PC-3 (cell line): ENCODE data around the gene SPTAN1. TPM values are rescaled to one million over a fixed set of nuclear protein-coding genes. Genes with fewer than 3 reads are reported as not detected.

ENCODE experiments used
- ATAC-seq: fragments of 200-7000 bp; cut with Tn5 transposase; 2 replicates; pipeline ENCODE4 v1.9.1; 2020; ENCODE audit warnings: mild to moderate bottlenecking, moderate library complexity
- BruUV-seq: library from RNA; stranded (reverse); fragments of 400-500 nt; replicated peaks from 2 replicates; lab custom pipeline; 2021; lab: Mats Ljungman, UMichigan
- CTCF ChIA-PET: fragments of 300-600 bp; sonication (Branson Sonifier 250); formaldehyde crosslinking; loops from one replicate; lab custom pipeline; 2022; ENCODE audit warnings: antibody characterized with exemption; lab: Charles Lee
- POLR2A ChIA-PET: fragments of 300-600 bp; sonication (Branson Sonifier 250); formaldehyde crosslinking; loops from one replicate; lab custom pipeline; 2022; ENCODE audit warnings: antibody characterized with exemption; ENCODE audit not compliant: unreplicated experiment; lab: Charles Lee
- DNase-seq: peaks from one replicate; pipeline ENCODE4 v3.0.0-alpha.2; 2015
- H2AFZ ChIP-seq: fragments of 300-600 bp; sonication (generic); 2 replicates; pipeline ENCODE4 v1.6.0; 2016; ENCODE audit warnings: antibody characterized with exemption, low read length
- H3F3A ChIP-seq: fragments of 300-600 bp; sonication (generic); one replicate; pipeline ENCODE4 v1.6.0; 2017; ENCODE audit warnings: antibody characterized with exemption, low read length, control low read depth, mild to moderate bottlenecking; ENCODE audit not compliant: unreplicated experiment
- H3K27ac ChIP-seq: fragments of 300-600 bp; sonication (generic); 2 replicates; pipeline ENCODE4 v1.5.1; 2016; ENCODE audit warnings: mild to moderate bottlenecking, low read length
- H3K27me3 ChIP-seq: fragments of 300-600 bp; sonication (generic); 2 replicates; pipeline ENCODE4 v1.6.1; 2016; ENCODE audit warnings: low read length, mixed read lengths
- H3K36me3 ChIP-seq: fragments of 300-600 bp; sonication (generic); 2 replicates; pipeline ENCODE4 v1.6.1; 2016; ENCODE audit warnings: low read depth, mixed run types, low read length, mixed read lengths
- H3K4me1 ChIP-seq: fragments of 300-600 bp; sonication (generic); 2 replicates; pipeline ENCODE4 v1.5.1; 2016; ENCODE audit warnings: low read length; ENCODE audit not compliant: insufficient read depth
- H3K4me2 ChIP-seq: fragments of 300-600 bp; sonication (generic); 2 replicates; pipeline ENCODE4 v1.6.0; 2016; ENCODE audit warnings: low read length
- H3K4me3 ChIP-seq: fragments of 300-600 bp; sonication (generic); 2 replicates; pipeline ENCODE4 v1.5.1; 2016; ENCODE audit warnings: mild to moderate bottlenecking, low read length, mixed read lengths
- H3K79me2 ChIP-seq: fragments of 300-600 bp; sonication (generic); 2 replicates; pipeline ENCODE4 v1.6.1; 2017; ENCODE audit warnings: low read length, mixed read lengths
- H3K9ac ChIP-seq: fragments of 300-600 bp; sonication (generic); 2 replicates; pipeline ENCODE4 v1.6.0; 2016; ENCODE audit warnings: mild to moderate bottlenecking, low read length
- H3K9me2 ChIP-seq: fragments of 300-600 bp; sonication (generic); replicated peaks from 2 replicates; pipeline ENCODE4 v1.6.1; 2016; ENCODE audit warnings: mixed run types, low read length, mixed read lengths
- H3K9me3 ChIP-seq: fragments of 300-600 bp; sonication (generic); 2 replicates; pipeline ENCODE4 v1.6.1; 2016; ENCODE audit warnings: low read length, mixed read lengths
- H4K20me1 ChIP-seq: fragments of 300-600 bp; sonication (generic); 2 replicates; pipeline ENCODE4 v1.6.1; 2016; ENCODE audit warnings: low read length, mixed read lengths
- CTCF ChIP-seq: fragments of 300-600 bp; sonication (generic); conservative IDR thresholded peaks from 2 replicates; pipeline ENCODE4 v1.5.1; 2017; ENCODE audit warnings: antibody characterized with exemption, low read depth, mild to moderate bottlenecking, low read length
- EZH2 ChIP-seq: fragments of 300-600 bp; sonication (generic); IDR thresholded peaks from one replicate; pipeline ENCODE4 v1.6.1; 2017; ENCODE audit warnings: antibody characterized with exemption, mild to moderate bottlenecking, low read length; ENCODE audit not compliant: unreplicated experiment
- EZH2phosphoT487 ChIP-seq: fragments of 300-600 bp; sonication (generic); IDR thresholded peaks from 2 replicates; pipeline ENCODE4 v1.6.1; 2018; ENCODE audit warnings: mild to moderate bottlenecking, antibody characterized with exemption, low read length, borderline replicate concordance
- intact Hi-C: fragments of 100-400 bp; cut with micrococcal nuclease; formaldehyde crosslinking; loops from 2 replicates; pipeline ENCODE4 v1.9.0; 2023
- total RNA-seq: library from RNA; depleted of rRNA; stranded (reverse); fragments of >200 nt; gene quantifications from 2 replicates; pipeline ENCODE4 v1.2.3, GENCODE V29; 2014

Gene SPTAN1
- total RNA-seq, 1 experiment from 2014 or later = 221 TPM

- H3K36me3 ChIP-seq = peaks cover 3% of the 10 kb centered on the region; the same call in 1 of the 2 replicates
- no peak for ATAC-seq
- no peak for TF ChIP-seq EZH2
Observed at GRCh38 chr9:128512820-128513219, 39.6 kb upstream of the SPTAN1 start.

GRCh38 chr9:128521956-128522355 is 30.4 kb upstream of the SPTAN1 start:
- POLR2A ChIA-PET = interaction anchor here (0.6 kb wide), 1 partner anchor 1562 kb away, joined by 3 read pairs; no protein-coding TSS in a partner anchor
- H3F3A ChIP-seq = no peaks in the 10 kb centered on the region
- H3K27me3 ChIP-seq = no peaks in the 10 kb centered on the region
- H3K9me2 ChIP-seq = no peaks in the 10 kb centered on the region
- H3K4me1 ChIP-seq = no peaks in the 10 kb centered on the region
- no peaks in the 10 kb centered on the region for H3K36me3 ChIP-seq
- H2AFZ ChIP-seq = no peak overlapping the region
- CTCF ChIA-PET = no interaction called here
- H4K20me1 ChIP-seq = no peaks in the 10 kb centered on the region
- H3K9ac ChIP-seq = no peak overlapping the region
- H3K27ac ChIP-seq = no peak overlapping the region
- no peak for TF ChIP-seq EZH2
- no peaks in the 10 kb centered on the region for H3K9me3 ChIP-seq
- no peaks in the 10 kb centered on the region for H3K79me2 ChIP-seq
- ATAC-seq = no peak
- BruUV-seq = no TSS peak
- no peak overlapping the region for H3K4me2 ChIP-seq
- no peak for DNase-seq
- H3K4me3 ChIP-seq = no peak overlapping the region
- intact Hi-C loops = no loop called here

More at GRCh38 chr9:128512820-128513219, 39.6 kb upstream of the SPTAN1 start:
- Histone ChIP-seq H3K79me2 (no peaks in the 10 kb centered on the region), H3K4me2 (no peak overlapping the region), H3K27ac (no peak overlapping the region), H3K27me3 (no peaks in the 10 kb centered on the region), H3F3A (no peaks in the 10 kb centered on the region), H3K9me2 (no peaks in the 10 kb centered on the region), H4K20me1 (no peaks in the 10 kb centered on the region), H2AFZ (no peak overlapping the region), H3K4me1 (no peaks in the 10 kb centered on the region), H3K9ac (no peak overlapping the region), H3K4me3 (no peak overlapping the region), H3K9me3 (no peaks in the 10 kb centered on the region)
- no TSS peak for BruUV-seq
- DNase-seq = no peak
- intact Hi-C loops = no loop called here
- ChIA-PET CTCF (no interaction called here), POLR2A (interaction anchor here (0.5 kb wide), 1 partner anchor 15 kb away, joined by 14 read pairs; no protein-coding TSS in a partner anchor)

- CTCF ChIA-PET = no interaction called here
- Histone ChIP-seq H2AFZ (no peak overlapping the region), H3K9me3 (no peaks in the 10 kb centered on the region), H3K36me3 (no peaks in the 10 kb centered on the region), H3K4me3 (no peak overlapping the region), H3K4me2 (no peak overlapping the region), H4K20me1 (no peaks in the 10 kb centered on the region), H3K27me3 (no peaks in the 10 kb centered on the region), H3K9me2 (no peaks in the 10 kb centered on the region), H3K27ac (no peak overlapping the region), H3K79me2 (no peaks in the 10 kb centered on the region), H3K4me1 (no peaks in the 10 kb centered on the region), H3K9ac (no peak overlapping the region), H3F3A (no peaks in the 10 kb centered on the region)
- BruUV-seq = no TSS peak
- no peak for DNase-seq
- intact Hi-C loops = no loop called here
- POLR2A ChIA-PET = no interaction called here
- no peak for ATAC-seq
- no peak for TF ChIP-seq EZH2phosphoT487
- TF ChIP-seq CTCF = no peak
- TF ChIP-seq EZH2 = no peak
Observed at GRCh38 chr9:128523199-128523925, 29.0 kb upstream of the SPTAN1 start.
